Activated CD8-positive, alpha-beta T cell treated with anti-CD3 and anti-CD28 coated beads, Interleukin-2, amount 10 ng/mL, durations not matched to agents 7 days and 5 days (primary cell): ENCODE results near the gene ADPGK. TPM values are rescaled to one million over a fixed set of nuclear protein-coding genes. Genes with fewer than 3 reads are reported as not detected.

Experiments
- ATAC-seq: fragments of 150-1000 bp; cut with Tn5 transposase; one replicate; pipeline ENCODE4 v1.10.0; 2021; ENCODE audit warnings: moderate library complexity
- CTCF ChIA-PET: fragments of 350-600 bp; sonication (Branson Sonifier 250); formaldehyde crosslinking; loops from one replicate; lab custom pipeline; 2021; ENCODE audit warnings: antibody characterized with exemption; lab: Charles Lee
- POLR2A ChIA-PET: fragments of 350-600 bp; sonication (Branson Sonifier 250); formaldehyde crosslinking; loops from one replicate; lab custom pipeline; 2021; ENCODE audit warnings: antibody characterized with exemption; lab: Charles Lee
- DNase-seq: peaks from one replicate; pipeline ENCODE4 v3.0.0-alpha.2; 2020
- H3K27ac Mint-ChIP-seq: one replicate; pipeline ENCODE4 v1.8.0; 2021; ENCODE audit warnings: mild to moderate bottlenecking, mixed read lengths
- H3K27me3 Mint-ChIP-seq: one replicate; pipeline ENCODE4 v1.8.0; 2021; ENCODE audit warnings: low read depth, mixed read lengths
- H3K36me3 Mint-ChIP-seq: one replicate; pipeline ENCODE4 v1.8.0; 2021; ENCODE audit warnings: low read depth, mixed read lengths
- H3K4me1 Mint-ChIP-seq: one replicate; pipeline ENCODE4 v1.8.0; 2021; ENCODE audit warnings: low read depth, mixed read lengths
- H3K4me3 Mint-ChIP-seq: one replicate; pipeline ENCODE4 v1.8.0; 2021; ENCODE audit warnings: mild to moderate bottlenecking, mixed read lengths
- H3K9me3 Mint-ChIP-seq: one replicate; pipeline ENCODE4 v1.8.0; 2022; ENCODE audit warnings: mixed read lengths; ENCODE audit not compliant: insufficient read depth
- total RNA-seq, 2 experiments: library from RNA; stranded (reverse); gene quantifications; one replicate each; pipeline ENCODE4 v1.2.3, GENCODE V29; 2021

The ADPGK gene
- total RNA-seq, 2 experiments from 2014 or later, result 69.3 to 76.2 TPM

- H3K4me1 Mint-ChIP-seq, result peaks cover 34% of the 10 kb centered on the region
- H3K4me3 Mint-ChIP-seq, result no peak overlapping the region
- CTCF ChIA-PET, result interaction anchor here (1.2 to 3.8 kb wide), 4 partner anchors 8 to 281 kb away, joined by 3 to 21 read pairs (median 4); no protein-coding TSS in a partner anchor
Observed at GRCh38 chr15:72786676-72787345, 3.3 kb upstream of the ADPGK start.

DNA sequence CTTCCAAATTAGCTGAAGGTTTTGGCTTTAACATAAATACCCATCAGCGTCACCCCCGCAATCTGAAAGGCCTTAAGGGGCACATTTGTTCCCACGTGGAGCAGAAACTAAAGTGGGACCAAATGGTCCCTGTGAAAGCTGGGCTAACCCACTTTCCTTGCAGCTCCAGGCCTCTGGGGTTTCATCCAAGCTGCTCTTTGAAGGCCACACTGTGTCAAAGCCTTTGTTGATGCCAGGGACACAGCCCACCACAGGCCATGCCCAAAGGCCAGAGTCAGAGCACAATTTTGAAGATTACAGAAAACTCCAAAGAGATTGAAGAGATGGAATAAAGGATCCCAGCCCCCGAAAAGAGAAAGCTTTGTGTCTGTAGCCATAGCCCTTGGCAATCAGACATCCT lies 2.7 kb upstream of the ADPGK start:
- no peaks in the 10 kb centered on the region for H3K9me3 Mint-ChIP-seq
- no peak overlapping the region for H3K27ac Mint-ChIP-seq
- no peak for ATAC-seq
- peaks cover 13% of the 10 kb centered on the region for H3K36me3 Mint-ChIP-seq
- H3K4me1 Mint-ChIP-seq, result peaks cover 39% of the 10 kb centered on the region
- DNase-seq, result no peak
- H3K27me3 Mint-ChIP-seq, result peaks cover 8% of the 10 kb centered on the region
- no peak overlapping the region for H3K4me3 Mint-ChIP-seq
- CTCF ChIA-PET, result interaction anchor here (1.2 to 3.8 kb wide), 5 partner anchors 9 to 455 kb away, joined by 3 to 21 read pairs (median 3); no protein-coding TSS in a partner anchor
- POLR2A ChIA-PET, result interaction anchor here (1.1 kb wide), 1 partner anchor 100 kb away, joined by 5 read pairs; the partner anchor contains the start of genes BBS4 and HIGD2B

More at GRCh38 chr15:72786676-72787345, 3.3 kb upstream of the ADPGK start:
- Mint-ChIP-seq H3K27me3 (peaks cover 8% of the 10 kb centered on the region), H3K9me3 (no peaks in the 10 kb centered on the region), H3K27ac (no peak overlapping the region), H3K36me3 (peaks cover 7% of the 10 kb centered on the region)
- DNase-seq (no peak), ATAC-seq (no peak)
- POLR2A ChIA-PET, result interaction anchor here (1.1 kb wide), 1 partner anchor 101 kb away, joined by 5 read pairs; the partner anchor contains the start of genes BBS4 and HIGD2B

DNA sequence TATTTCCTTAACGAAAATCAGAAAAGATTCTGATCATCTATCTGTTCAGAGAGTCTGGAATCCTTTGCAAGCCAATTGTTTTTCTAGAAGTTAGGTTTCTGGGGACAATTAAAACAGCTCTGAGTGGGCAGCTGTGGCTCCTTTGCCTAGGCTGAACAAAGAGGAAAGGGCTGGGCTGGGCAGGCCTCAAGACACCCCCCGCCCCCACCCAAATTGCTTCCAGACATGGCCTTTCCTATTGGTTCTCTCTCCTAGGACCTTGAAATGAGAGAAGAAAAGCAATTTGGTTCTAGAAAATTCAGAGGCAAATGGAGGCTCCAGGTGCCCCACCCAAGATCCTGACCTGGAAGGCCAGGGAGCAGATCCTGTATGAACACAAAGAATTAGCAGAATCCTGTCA lies 2.3 kb upstream of the ADPGK start:
- peak overlapping the region; percentile 95 for H3K27ac Mint-ChIP-seq
- CTCF ChIA-PET, result interaction anchor here (0.6 to 3.8 kb wide), 6 partner anchors 9 to 455 kb away, joined by 3 to 21 read pairs (median 3); no protein-coding TSS in a partner anchor
- H3K27me3 Mint-ChIP-seq, result peaks cover 5% of the 10 kb centered on the region

GRCh38 chr15:72785432-72785831 lies 1.9 kb upstream of the ADPGK start:
- peak overlapping the region; percentile 95 for H3K27ac Mint-ChIP-seq
- CTCF ChIA-PET, result interaction anchor here (0.6 to 3.8 kb wide), 5 partner anchors 10 to 455 kb away, joined by 3 to 21 read pairs (median 3); no protein-coding TSS in a partner anchor
- DNase-seq (peak; percentile 62), ATAC-seq (no peak)
- H3K36me3 Mint-ChIP-seq, result peaks cover 18% of the 10 kb centered on the region
- H3K4me1 Mint-ChIP-seq, result peaks cover 45% of the 10 kb centered on the region
- no peak overlapping the region for H3K4me3 Mint-ChIP-seq
- POLR2A ChIA-PET, result interaction anchor here (0.9 to 1.2 kb wide), 3 partner anchors 35 to 99 kb away, joined by 3 to 5 read pairs (median 4); partner anchors contain the start of genes BBS4 and HIGD2B
- no peaks in the 10 kb centered on the region for H3K9me3 Mint-ChIP-seq
- peaks cover 3% of the 10 kb centered on the region for H3K27me3 Mint-ChIP-seq

More for the DNA sequence above, 2.3 kb upstream of the ADPGK start:
- Mint-ChIP-seq H3K4me1 (peaks cover 43% of the 10 kb centered on the region), H3K4me3 (no peak overlapping the region), H3K9me3 (no peaks in the 10 kb centered on the region), H3K36me3 (peaks cover 17% of the 10 kb centered on the region)
- DNase-seq, result no peak
- POLR2A ChIA-PET, result interaction anchor here (0.9 to 1.1 kb wide), 2 partner anchors 46 to 100 kb away, joined by 4 to 5 read pairs; partner anchors contain the start of genes BBS4 and HIGD2B
- ATAC-seq, result no peak

DNA sequence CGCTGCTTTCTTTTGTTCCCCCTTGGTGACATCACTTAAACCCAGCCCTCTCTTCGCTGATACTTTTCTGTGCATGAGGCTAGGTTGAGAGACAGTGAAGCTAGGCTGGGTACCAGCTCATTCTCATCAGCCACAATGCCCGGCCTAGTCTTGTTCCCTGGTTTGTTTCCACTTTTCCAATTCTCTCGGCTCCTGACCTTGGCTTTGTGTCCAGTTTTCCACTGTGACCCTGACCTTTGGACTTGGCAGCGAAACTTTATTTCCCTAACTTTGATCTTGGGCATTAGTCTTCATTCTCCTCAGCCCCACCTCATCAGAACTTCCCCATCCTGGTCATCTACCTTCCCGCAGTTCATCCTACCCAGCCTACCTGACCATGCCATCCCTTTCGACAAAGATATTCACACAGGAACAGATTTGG lies 908 bp upstream of the ADPGK start:
- peaks cover under 1% of the 10 kb centered on the region for H3K27me3 Mint-ChIP-seq
- peaks cover 25% of the 10 kb centered on the region for H3K36me3 Mint-ChIP-seq
- ATAC-seq, result peak; percentile 12
- peak overlapping the region; percentile 86 for H3K4me3 Mint-ChIP-seq
- no peaks in the 10 kb centered on the region for H3K9me3 Mint-ChIP-seq
- no peak for DNase-seq
- CTCF ChIA-PET, result interaction anchor here (0.6 to 3.8 kb wide), 8 partner anchors 9 to 481 kb away, joined by 3 to 21 read pairs (median 4); partner anchors contain the start of genes BBS4 and HIGD2B
- peak overlapping the region; percentile 95 for H3K27ac Mint-ChIP-seq
- peaks cover 53% of the 10 kb centered on the region for H3K4me1 Mint-ChIP-seq
- POLR2A ChIA-PET, result interaction anchor here (0.6 to 1.6 kb wide), 5 partner anchors 9 to 552 kb away, joined by 3 to 4 read pairs (median 4); no protein-coding TSS in a partner anchor

DNA sequence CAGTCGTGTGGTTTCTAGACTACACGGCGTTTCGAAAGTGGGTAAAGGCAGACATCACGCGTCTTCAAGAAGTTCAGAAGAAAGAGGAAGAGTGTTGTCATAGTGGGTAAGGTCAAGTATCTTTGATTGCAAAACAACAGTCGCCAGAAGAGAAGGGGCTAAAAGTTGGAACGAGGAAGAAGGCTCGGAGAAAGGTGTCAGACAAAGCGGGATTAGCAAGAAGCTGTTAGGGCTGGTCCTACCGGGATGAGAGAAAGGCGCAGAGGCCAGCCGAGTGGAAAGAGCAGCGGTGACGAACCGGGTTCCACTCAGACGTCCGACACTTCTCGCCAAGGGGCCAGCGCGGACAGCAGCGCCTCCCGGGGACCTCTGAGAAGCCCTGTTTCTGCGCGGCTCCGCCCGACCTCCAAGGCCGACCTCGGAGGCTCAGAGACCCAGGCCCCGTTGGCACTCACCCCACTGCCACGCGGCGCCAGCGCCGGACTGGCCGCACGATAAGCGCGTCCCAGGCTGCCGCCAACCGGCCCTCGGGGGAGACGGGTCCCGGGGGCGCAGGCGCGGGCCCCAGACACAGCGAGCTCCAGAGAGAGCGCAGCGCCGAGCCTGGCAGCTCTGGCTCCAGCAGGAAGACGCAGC lies 436 bp downstream of the ADPGK start:
- DNase-seq (peak; percentile 61), ATAC-seq (peak; percentile 17)
- Mint-ChIP-seq H3K9me3 (no peaks in the 10 kb centered on the region), H3K27ac (peak overlapping the region; percentile 95), H3K4me1 (peaks cover 60% of the 10 kb centered on the region), H3K36me3 (peaks cover 36% of the 10 kb centered on the region), H3K4me3 (peak overlapping the region; percentile 86), H3K27me3 (no peaks in the 10 kb centered on the region)
- CTCF ChIA-PET, result interaction anchor here (1.0 to 2.2 kb wide), 5 partner anchors 12 to 183 kb away, joined by 3 to 12 read pairs (median 4); no protein-coding TSS in a partner anchor
- POLR2A ChIA-PET, result interaction anchor here (0.5 to 1.6 kb wide), 7 partner anchors 10 to 849 kb away, joined by 3 to 6 read pairs (median 3); no protein-coding TSS in a partner anchor

DNA sequence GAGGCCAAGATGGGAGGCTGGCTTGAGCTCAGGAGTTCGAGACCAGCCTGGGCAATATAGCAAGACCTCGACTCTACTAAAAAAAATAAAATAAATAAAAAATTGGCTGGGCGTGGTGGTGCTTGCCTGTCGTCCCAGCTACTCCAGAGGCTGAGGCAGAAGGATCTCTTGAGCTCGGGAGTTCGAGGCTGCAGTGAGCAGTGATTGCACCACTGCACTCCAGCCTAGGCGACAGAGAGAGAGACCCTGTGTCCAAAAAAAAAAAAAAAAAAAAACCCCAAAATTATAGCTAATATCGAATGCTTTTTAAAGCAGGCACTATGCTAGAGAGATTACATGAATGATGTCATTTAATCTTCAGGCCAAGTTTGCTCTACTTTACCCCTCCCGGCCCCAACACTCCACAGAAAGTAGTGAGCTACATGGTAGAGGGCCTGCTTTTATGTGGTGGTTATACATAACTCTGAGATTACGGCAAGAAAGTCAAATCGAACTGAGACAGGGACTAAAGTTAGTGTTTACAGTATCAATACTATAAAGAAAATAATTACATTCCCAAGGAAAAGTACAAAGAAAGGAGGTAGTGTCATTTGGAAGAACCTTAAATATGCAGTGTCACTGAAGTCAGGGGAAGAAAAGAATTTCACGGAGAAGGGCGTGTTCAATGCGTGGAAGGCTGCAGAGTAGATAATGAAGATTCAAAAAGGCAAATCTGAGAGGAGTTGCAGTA lies 1.1 kb downstream of the ADPGK start:
- no peaks in the 10 kb centered on the region for H3K27me3 Mint-ChIP-seq
- H3K27ac Mint-ChIP-seq, result peak overlapping the region; percentile 95
- peaks cover 58% of the 10 kb centered on the region for H3K4me1 Mint-ChIP-seq
- ATAC-seq, result no peak
- peak overlapping the region; percentile 86 for H3K4me3 Mint-ChIP-seq
- DNase-seq, result no peak
- peaks cover 41% of the 10 kb centered on the region for H3K36me3 Mint-ChIP-seq
- CTCF ChIA-PET, result interaction anchor here (1.3 to 1.9 kb wide), 3 partner anchors 42 to 60 kb away, joined by 3 to 9 read pairs (median 4); no protein-coding TSS in a partner anchor
- H3K9me3 Mint-ChIP-seq, result no peaks in the 10 kb centered on the region
- POLR2A ChIA-PET, result interaction anchor here (0.6 to 1.5 kb wide), 4 partner anchors 9 to 850 kb away, joined by 3 to 6 read pairs (median 4); no protein-coding TSS in a partner anchor

- POLR2A ChIA-PET, result no interaction called here
- CTCF ChIA-PET, result interaction anchor here (1.9 kb wide), 1 partner anchor 60 kb away, joined by 9 read pairs; no protein-coding TSS in a partner anchor
- H3K27me3 Mint-ChIP-seq, result no peaks in the 10 kb centered on the region
- DNase-seq (no peak), ATAC-seq (no peak)
- no peaks in the 10 kb centered on the region for H3K9me3 Mint-ChIP-seq
- H3K27ac Mint-ChIP-seq, result no peak overlapping the region
- peaks cover 41% of the 10 kb centered on the region for H3K36me3 Mint-ChIP-seq
- H3K4me3 Mint-ChIP-seq, result peak overlapping the region; percentile 86
- peaks cover 49% of the 10 kb centered on the region for H3K4me1 Mint-ChIP-seq
Observed at GRCh38 chr15:72781631-72782030, 1.9 kb downstream of the ADPGK start.

DNA sequence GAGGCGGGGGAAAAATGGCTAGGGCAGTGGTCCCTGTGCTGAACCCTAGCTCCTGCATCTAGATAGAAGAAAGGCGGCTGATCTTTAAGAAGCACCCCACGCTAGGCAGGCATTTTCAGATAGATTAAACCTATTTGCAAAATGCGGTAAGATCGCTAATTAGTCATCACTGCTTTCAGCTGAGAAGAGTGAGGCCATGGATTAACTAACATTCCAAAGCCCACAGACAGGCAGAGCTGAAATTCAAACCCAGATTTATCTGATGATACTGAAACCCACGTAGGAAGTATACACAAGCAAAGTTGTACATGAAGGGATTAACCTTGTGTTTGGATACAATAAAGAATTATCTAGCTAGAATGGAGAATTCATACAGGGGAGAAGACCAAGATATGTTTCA lies 4.8 kb downstream of the ADPGK start:
- ATAC-seq (no peak), DNase-seq (no peak)
- ChIA-PET POLR2A (no interaction called here), CTCF (interaction anchor here (1.1 to 2.9 kb wide), 3 partner anchors 39 to 107 kb away, joined by 3 to 14 read pairs (median 7); no protein-coding TSS in a partner anchor)
- Mint-ChIP-seq H3K36me3 (peaks cover 55% of the 10 kb centered on the region), H3K9me3 (no peaks in the 10 kb centered on the region), H3K4me1 (peaks cover 40% of the 10 kb centered on the region), H3K27me3 (no peaks in the 10 kb centered on the region), H3K4me3 (no peak overlapping the region), H3K27ac (no peak overlapping the region)

GRCh38 chr15:72774696-72775383 lies 8.7 kb downstream of the ADPGK start:
- H3K27ac Mint-ChIP-seq, result peak overlapping the region; percentile 30
- H3K36me3 Mint-ChIP-seq, result peaks cover 58% of the 10 kb centered on the region
- ChIA-PET CTCF (interaction anchor here (6.2 kb wide), 1 partner anchor 52 kb away, joined by 23 read pairs; no protein-coding TSS in a partner anchor), POLR2A (interaction anchor here (0.6 kb wide), 1 partner anchor 551 kb away, joined by 4 read pairs; no protein-coding TSS in a partner anchor)
- no peaks in the 10 kb centered on the region for H3K9me3 Mint-ChIP-seq
- no peak overlapping the region for H3K4me3 Mint-ChIP-seq
- H3K27me3 Mint-ChIP-seq, result no peaks in the 10 kb centered on the region
- no peak for DNase-seq
- H3K4me1 Mint-ChIP-seq, result peaks cover 27% of the 10 kb centered on the region
- ATAC-seq, result no peak
